Esophagus muscularis mucosa (tissue), 4 donors: ENCODE data around the gene ZNF518A. TPM values are rescaled to one million over a fixed set of nuclear protein-coding genes. Genes with fewer than 3 reads are reported as not detected.

Experiments used
- DNase-seq: peaks from one replicate; pipeline ENCODE4 v3.0.0-alpha.2; 2017; ENCODE audit errors: extremely low spot score
- H3K27ac ChIP-seq, 4 donors: fragments of 200-600 bp; sonication (generic); replicated peaks in 1 of 4; 1 replicate in 3 of 4; 2 replicates in 1 of 4; pipeline ENCODE4 v1.5.1; 2016 to 2019; ENCODE audit warnings: mild to moderate bottlenecking in 1 of 4
- H3K27me3 ChIP-seq, 4 donors: fragments of 200-600 bp; sonication (generic); one replicate each; pipeline versions ENCODE4 v1.5.1 to v1.6.0; 2016 to 2019
- H3K36me3 ChIP-seq, 4 donors: fragments of 200-600 bp; sonication (generic); one replicate each; pipeline ENCODE4 v1.5.1; 2016 to 2019
- H3K4me1 ChIP-seq, 4 donors: fragments of 200-600 bp; sonication (generic); one replicate each; pipeline ENCODE4 v1.5.1; 2016 to 2019
- H3K4me3 ChIP-seq, 4 donors: fragments of 200-600 bp; sonication (generic); 1 replicate in 2 of 4; 2 replicates in 2 of 4; pipeline ENCODE4 v1.5.1; 2016 to 2019; ENCODE audit warnings: mild to moderate bottlenecking in 4 of 4, moderate library complexity in 1 of 4
- H3K9me3 ChIP-seq, 4 donors: fragments of 200-600 bp; sonication (generic); 1 replicate in 3 of 4; 2 replicates in 1 of 4; pipeline ENCODE4 v1.5.1; 2016 to 2019
- EP300 ChIP-seq: sonication (generic); formaldehyde crosslinking; IDR thresholded peaks from one replicate; pipeline ENCODE4 v1.6.1; 2017; ENCODE audit warnings: antibody characterized with exemption
- POLR2A ChIP-seq: fragments of 450-650 bp; IDR thresholded peaks from one replicate; pipeline ENCODE4 v1.6.1; 2017; ENCODE audit warnings: antibody characterized with exemption, moderate library complexity, mild to moderate bottlenecking, low read depth
- POLR2AphosphoS5 ChIP-seq, 2 donors: sonication (generic); formaldehyde crosslinking; IDR thresholded peaks; one replicate each; pipeline ENCODE4 v1.6.1; 2017; ENCODE audit warnings: antibody characterized with exemption in 2 of 2
- WGBS: methylation state at CpG from one replicate; pipeline ENCODE4 v1.1.5; 2018; 5-methylcytosine and 5-hydroxymethylcytosine counted together
- intact Hi-C: fragments of 100-400 bp; cut with DNase I; formaldehyde crosslinking; loops from one replicate; pipeline ENCODE4 v1.15.1; 2023
- total RNA-seq, 4 donors: library from RNA; depleted of rRNA; stranded (reverse); fragments of >200 nt; gene quantifications; one replicate each; pipeline versions ENCODE4 v1.1.0 to v1.2.1, GENCODE V29; 2016
- TF ChIP-seq, protein P1 (sequence below), 3 experiments: fragments of 200-600 bp in 2 of 3; fragments of 450-650 bp in 1 of 3; sonication (generic) in 2 of 3; IDR thresholded peaks; one replicate each; pipeline ENCODE4 v1.5.1; 2017 to 2019; ENCODE audit warnings: antibody characterized with exemption in 3 of 3, mild to moderate bottlenecking in 2 of 3, moderate library complexity in 1 of 3

The ZNF518A gene
- total RNA-seq, 4 donors from 2014 or later = 11.6 to 20.8 (median 12.2) TPM

DNA sequence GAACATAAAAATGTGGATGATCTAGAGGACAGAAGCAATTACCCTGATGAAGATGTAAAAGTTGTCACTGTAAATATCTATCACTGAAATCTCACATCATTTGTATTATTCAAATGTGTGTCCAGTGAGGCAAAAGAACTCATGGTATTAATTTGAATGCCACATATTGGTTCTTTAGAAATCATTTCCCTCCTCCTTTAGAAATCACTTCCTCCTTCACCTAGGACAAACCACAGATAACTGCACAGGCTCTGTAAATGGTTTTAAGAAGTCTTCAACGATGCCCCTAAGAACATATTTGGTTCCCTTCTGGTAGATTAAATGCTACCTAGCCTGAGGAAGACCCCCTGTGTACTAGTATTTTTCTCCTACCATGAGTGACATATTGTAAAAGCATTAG is 33.1 kb upstream of the ZNF518A start:
- intact Hi-C loops = no loop called here
- H3K27me3 ChIP-seq = peaks cover 0 to 99% (median 23%) of the 10 kb centered on the region in 4 donors
- no peak for DNase-seq
- H3K9me3 ChIP-seq = no peaks in the 10 kb centered on the region
- TF ChIP-seq POLR2A (no peak), EP300 (no peak), POLR2AphosphoS5 (IDR thresholded peaks at IDR 0.05) (no peak)
- 67% methylated on average over 1 of the region's 1 CpG for WGBS
- no peaks in the 10 kb centered on the region for H3K4me1 ChIP-seq
- no peaks in the 10 kb centered on the region for H3K36me3 ChIP-seq
- no peak overlapping the region for H3K4me3 ChIP-seq
- H3K27ac ChIP-seq = no peak overlapping the region

DNA sequence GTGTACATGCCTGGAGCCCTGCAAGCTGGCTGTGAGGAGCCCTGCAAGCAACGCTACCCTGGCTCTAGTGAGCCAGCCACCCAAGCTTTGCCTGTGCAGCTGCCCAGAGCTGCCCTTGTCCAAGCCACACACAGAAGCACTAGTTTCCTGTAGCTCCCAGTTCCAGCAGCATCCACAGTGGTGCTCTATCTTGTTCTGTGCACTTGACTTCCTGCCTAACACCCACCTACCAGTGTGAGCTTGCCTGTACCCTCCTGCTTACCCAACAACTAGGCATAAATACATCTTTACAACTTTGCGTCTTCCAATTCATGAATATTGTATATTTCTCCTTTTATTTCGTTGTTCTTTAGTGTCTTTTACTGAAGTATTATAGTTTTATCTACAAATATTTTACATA is 32.2 kb upstream of the ZNF518A start:
- Histone ChIP-seq H3K36me3 (no peaks in the 10 kb centered on the region), H3K4me1 (no peaks in the 10 kb centered on the region), H3K9me3 (no peaks in the 10 kb centered on the region), H3K27me3 (peaks cover 0 to 99% (median 20%) of the 10 kb centered on the region in 4 donors), H3K4me3 (no peak overlapping the region), H3K27ac (no peak overlapping the region)
- no peak for DNase-seq
- TF ChIP-seq POLR2A = no peak
- no peak for TF ChIP-seq EP300
- TF ChIP-seq, protein P1, sequence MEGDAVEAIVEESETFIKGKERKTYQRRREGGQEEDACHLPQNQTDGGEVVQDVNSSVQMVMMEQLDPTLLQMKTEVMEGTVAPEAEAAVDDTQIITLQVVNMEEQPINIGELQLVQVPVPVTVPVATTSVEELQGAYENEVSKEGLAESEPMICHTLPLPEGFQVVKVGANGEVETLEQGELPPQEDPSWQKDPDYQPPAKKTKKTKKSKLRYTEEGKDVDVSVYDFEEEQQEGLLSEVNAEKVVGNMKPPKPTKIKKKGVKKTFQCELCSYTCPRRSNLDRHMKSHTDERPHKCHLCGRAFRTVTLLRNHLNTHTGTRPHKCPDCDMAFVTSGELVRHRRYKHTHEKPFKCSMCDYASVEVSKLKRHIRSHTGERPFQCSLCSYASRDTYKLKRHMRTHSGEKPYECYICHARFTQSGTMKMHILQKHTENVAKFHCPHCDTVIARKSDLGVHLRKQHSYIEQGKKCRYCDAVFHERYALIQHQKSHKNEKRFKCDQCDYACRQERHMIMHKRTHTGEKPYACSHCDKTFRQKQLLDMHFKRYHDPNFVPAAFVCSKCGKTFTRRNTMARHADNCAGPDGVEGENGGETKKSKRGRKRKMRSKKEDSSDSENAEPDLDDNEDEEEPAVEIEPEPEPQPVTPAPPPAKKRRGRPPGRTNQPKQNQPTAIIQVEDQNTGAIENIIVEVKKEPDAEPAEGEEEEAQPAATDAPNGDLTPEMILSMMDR (IDR thresholded peaks at IDR 0.05) = no peak
- TF ChIP-seq POLR2AphosphoS5 (IDR thresholded peaks at IDR 0.05) = no peak
- 83% methylated on average over 3 of the region's 3 CpGs for WGBS
- intact Hi-C loops = no loop called here

DNA sequence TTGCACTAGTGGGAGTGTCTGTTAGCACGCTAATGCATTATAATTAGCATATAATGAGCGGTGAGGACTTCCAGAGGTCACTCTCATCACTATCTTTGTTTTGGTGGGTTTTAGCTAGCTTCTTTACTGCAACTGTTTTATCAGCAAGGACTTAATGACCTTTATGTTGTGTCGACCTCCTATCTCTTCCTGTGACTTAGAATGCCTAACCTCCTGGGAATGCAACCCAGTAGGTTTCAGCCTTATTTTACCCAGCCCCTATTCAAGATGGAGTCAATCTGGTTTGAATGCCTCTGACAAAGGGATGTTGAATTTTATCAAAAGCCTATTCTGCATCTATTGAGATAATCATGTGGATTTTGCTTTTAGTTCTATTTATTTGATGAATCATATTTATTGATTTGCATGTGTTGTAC is 22.5 kb upstream of the ZNF518A start:
- intact Hi-C loops = no loop called here
- peaks cover 0 to 81% (median 16%) of the 10 kb centered on the region in 4 donors for H3K27me3 ChIP-seq

DNA sequence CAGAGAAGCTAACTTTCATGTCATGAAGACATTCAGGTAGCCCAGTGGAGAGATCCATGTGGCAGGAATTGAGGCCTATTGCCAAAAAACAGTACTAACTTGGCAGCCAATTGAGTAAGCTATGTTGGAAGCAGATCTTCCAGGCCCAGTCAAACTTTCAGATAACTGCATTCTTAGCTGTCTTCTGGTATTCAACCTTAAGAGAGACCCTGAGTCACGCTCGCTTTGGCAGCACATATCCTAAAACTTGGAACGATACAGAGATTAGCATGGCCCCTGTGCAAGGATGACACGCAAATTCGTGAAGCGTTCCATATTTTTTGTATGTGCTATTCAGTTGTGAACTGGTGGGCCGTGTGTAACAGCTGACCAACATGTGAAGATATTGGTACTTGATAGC is 17.6 kb upstream of the ZNF518A start:
- peaks cover 0 to 75% (median 13%) of the 10 kb centered on the region in 4 donors for H3K27me3 ChIP-seq
- H3K27ac ChIP-seq = no peak overlapping the region
- no peaks in the 10 kb centered on the region for H3K36me3 ChIP-seq
- TF ChIP-seq, protein P1 (IDR thresholded peaks at IDR 0.05) = no peak
- no peak overlapping the region for H3K4me3 ChIP-seq
- peaks cover 0 to 7% (median 1%) of the 10 kb centered on the region in 4 donors for H3K9me3 ChIP-seq
- intact Hi-C loops = no loop called here
- 90% methylated on average over 7 of the region's 7 CpGs for WGBS
- no peak for DNase-seq
- no peaks in the 10 kb centered on the region for H3K4me1 ChIP-seq

More for the DNA sequence above, 22.5 kb upstream of the ZNF518A start:
- TF ChIP-seq EP300 = no peak
- TF ChIP-seq, protein P1 (IDR thresholded peaks at IDR 0.05) = no peak
- TF ChIP-seq POLR2A = no peak
- TF ChIP-seq POLR2AphosphoS5 (IDR thresholded peaks at IDR 0.05) = no peak
- DNase-seq = no peak
- Histone ChIP-seq H3K36me3 (no peaks in the 10 kb centered on the region), H3K4me1 (no peaks in the 10 kb centered on the region), H3K9me3 (peaks cover 0 to 7% (median 1%) of the 10 kb centered on the region in 4 donors), H3K27ac (no peak overlapping the region), H3K4me3 (no peak overlapping the region)
- WGBS = 51% methylated on average over 3 of the region's 3 CpGs

DNA sequence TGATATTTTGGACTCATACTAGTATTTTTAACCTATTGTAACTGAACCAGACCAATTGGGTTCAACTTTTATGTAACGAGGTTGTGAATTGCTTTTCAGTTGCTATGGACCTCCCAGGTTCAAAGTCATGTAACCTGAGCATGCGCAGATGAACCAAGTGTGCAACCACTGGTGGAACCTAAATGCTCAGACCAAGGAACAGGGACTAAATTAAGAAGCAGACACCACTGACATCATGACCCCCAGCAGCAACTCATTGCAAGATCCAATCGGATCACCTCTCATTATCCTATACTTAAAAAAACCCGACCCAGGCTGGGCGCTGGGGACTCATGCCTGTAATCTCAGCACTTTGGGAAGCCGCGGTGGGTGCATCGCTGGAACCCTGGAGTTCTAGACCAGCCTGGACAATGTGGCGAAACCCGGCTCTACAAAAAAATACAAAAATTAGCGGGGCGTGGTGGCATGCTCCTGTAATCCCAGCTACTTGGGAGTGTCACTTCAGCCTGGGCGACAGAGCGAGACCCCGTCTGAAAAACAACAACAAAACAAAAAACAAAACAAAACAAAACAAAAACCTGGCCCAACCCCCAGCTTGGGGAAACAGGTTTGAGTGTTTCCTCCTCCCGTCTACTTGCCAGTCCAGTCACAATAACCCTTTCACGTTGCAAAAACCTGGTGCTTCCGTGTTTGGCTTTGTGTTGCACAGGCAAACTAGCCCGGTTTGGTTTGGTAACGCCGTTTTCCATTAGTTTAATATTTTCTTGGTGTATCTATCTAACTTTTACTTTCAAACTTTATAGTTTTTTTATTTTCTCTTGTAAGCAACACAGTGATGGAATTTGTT is 11.3 kb upstream of the ZNF518A start:
- Histone ChIP-seq H3K27ac (no peak overlapping the region), H3K27me3 (peaks cover 0 to 68% (median 23%) of the 10 kb centered on the region in 4 donors), H3K4me1 (no peaks in the 10 kb centered on the region), H3K9me3 (no peaks in the 10 kb centered on the region), H3K36me3 (no peaks in the 10 kb centered on the region), H3K4me3 (no peak overlapping the region)
- intact Hi-C loops = no loop called here
- DNase-seq = no peak
- WGBS = 92% methylated on average over 21 of the region's 21 CpGs
- no peak for TF ChIP-seq POLR2A
- TF ChIP-seq, protein P1 (IDR thresholded peaks at IDR 0.05) = no peak
- no peak for TF ChIP-seq POLR2AphosphoS5 (IDR thresholded peaks at IDR 0.05)
- TF ChIP-seq EP300 = no peak
